ENCODE measurements around the gene ADCY6.
A peak's percentile ranks its signal among the peaks of the same experiment; 100 is the strongest.

Gene ADCY6

DNA sequence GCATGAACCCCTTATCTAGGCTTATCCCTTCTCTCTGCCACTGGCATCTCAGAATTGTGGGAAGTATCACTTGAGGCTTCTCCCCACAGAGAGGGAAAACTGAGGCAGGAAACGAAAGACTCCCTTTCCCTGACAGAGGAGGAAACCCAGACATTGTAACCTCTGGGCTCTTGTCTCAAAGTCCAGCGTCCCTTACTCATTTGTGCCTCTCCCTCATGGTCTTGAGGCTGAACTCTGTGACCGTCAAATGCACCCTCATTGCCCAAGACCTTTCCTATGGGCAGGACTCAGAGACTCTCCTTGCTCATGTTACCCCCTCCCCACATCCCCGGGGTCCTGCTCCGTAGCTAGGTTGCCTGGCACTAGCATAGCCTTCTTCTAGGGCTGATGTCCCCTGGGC lies 33.2 kb upstream of the ADCY6 start:
- no peak overlapping the region for H3K4me3 ChIP-seq (ENCODE audit: low read length)
- TF ChIP-seq, protein P1, sequence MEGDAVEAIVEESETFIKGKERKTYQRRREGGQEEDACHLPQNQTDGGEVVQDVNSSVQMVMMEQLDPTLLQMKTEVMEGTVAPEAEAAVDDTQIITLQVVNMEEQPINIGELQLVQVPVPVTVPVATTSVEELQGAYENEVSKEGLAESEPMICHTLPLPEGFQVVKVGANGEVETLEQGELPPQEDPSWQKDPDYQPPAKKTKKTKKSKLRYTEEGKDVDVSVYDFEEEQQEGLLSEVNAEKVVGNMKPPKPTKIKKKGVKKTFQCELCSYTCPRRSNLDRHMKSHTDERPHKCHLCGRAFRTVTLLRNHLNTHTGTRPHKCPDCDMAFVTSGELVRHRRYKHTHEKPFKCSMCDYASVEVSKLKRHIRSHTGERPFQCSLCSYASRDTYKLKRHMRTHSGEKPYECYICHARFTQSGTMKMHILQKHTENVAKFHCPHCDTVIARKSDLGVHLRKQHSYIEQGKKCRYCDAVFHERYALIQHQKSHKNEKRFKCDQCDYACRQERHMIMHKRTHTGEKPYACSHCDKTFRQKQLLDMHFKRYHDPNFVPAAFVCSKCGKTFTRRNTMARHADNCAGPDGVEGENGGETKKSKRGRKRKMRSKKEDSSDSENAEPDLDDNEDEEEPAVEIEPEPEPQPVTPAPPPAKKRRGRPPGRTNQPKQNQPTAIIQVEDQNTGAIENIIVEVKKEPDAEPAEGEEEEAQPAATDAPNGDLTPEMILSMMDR (conservative IDR thresholded peaks at IDR 0.05; ENCODE audit: low read depth, low read length) = no peak
- no peak for DNase-seq (ENCODE audit: low read depth)

DNA sequence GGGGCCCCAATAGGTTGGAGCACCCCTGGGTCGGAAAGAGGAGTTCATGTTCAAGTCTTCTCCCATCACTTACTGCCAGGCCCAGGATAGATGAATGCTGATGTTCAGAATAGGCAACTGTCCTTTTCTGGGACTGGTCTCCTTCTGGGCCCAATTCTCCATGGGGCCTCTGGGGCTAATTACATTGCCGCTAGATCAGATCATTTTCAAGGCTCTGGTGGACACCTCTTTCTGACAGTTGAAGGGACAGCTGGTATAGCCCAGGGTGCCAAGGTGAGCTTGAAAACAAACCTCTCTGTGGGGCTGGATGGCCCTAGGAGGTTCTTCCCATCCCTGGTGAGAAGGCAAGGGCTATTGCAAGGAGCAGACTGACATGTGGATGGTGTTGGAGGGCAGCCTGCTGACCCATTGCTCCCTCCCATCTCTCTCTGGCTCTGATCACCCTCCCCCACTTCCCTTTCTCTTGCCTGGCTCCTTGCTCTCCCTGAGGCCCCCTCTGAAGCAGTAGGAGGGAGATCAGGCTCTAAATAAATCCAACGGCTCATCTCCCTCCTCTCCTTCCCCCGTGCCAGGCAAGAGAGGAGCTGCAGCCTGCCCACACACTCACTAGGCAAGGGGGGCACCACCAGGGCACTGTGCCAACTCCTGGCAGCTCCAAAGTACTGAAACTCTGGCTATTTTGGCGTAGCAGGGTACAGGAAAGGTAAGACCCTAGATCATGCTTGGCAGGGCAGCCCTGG lies 31.3 kb upstream of the ADCY6 start:
- no peak for DNase-seq (ENCODE audit: low read depth)
- H3K4me3 ChIP-seq (ENCODE audit: low read length) = no peak overlapping the region
- TF ChIP-seq, protein P1 (conservative IDR thresholded peaks at IDR 0.05; ENCODE audit: low read depth, low read length) = no peak

DNA sequence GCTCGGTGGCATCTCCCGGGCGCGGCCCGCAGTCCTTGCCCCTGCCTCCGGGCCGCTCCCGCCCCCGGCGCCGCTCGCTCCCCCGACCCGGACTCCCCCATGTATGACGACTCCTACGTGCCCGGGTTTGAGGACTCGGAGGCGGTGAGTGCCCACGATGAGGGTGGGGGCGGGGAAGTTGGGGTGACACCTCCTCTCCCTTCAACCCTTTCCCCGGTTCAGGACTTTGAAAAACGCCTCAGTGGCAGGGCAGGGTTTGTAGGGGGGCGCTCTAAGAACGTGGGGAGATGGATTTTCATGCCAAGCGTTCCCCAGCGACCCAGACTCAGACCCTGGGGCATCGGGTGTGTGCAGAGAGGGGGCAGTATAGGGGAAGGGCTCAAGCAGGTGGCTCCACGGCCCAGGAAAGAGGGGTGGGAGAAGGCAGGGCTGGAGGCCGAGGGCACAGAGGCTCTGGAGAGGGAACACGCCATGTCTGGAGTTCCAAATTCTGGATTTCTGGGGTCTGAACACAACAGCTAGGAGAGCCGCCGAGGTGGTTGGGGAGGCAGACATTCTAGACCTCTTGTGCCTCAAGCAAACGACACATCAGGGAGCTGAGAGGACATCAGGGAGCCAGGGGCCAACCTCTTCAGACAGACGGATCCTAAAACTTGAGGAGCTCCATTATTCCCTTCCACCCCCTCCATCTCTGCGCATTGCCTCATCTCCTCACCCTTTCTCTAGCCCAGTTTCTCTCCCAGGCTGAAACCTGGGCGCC lies 30.1 kb upstream of the ADCY6 start:
- H3K4me3 ChIP-seq (ENCODE audit: low read length) = peak overlapping the region; percentile 72
- no peak for DNase-seq (ENCODE audit: low read depth)
- TF ChIP-seq, protein P1 (conservative IDR thresholded peaks at IDR 0.05; ENCODE audit: low read depth, low read length) = peak; percentile 45

DNA sequence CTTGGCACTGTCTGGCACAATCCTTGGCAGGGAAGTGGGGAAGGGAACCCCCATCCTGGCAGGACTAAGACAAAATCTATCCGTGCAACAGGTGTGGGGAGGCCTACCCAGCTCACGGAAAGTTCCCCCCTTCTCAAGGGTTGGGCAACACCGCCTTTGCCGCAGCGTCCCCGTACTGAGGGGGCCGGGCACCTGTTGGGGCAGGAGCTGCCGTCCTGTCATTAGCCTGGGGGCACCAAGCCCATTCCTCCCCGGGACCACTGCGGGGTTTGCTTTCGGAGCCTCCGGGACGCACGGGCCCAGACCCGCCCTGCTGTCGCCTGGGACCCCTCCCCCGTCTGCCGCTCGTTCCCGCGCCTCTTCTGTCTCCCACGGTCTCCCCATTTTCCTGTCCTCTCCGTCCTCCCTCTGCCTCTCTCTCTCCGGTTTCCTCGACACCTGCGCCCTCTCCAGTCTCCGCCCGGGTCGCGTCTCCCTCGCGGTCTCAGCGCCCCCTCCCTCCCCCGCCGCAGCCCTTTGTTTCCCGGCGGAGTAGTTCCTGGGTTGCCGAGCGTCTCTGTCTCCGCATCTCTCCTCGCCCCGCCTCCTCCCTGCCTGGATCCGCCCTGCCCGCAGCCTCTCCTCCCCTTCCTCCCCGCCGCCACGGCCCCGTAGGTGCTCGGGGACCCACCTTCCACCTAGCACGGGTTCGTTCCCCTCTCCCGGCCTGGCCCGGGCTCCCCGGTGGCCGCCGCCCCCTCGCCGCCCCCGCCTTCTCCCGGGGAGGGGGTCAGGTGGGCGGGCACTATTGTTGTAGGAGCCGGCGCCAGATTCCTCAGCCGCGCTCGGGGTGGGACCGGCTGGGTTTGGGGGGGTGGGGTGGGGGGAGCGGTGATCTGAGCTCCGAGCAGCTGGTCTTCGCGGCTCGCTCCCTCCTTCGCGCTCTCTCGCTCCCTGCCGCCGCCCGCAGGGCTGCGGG lies 29.3 kb upstream of the ADCY6 start, which contains the start of gene CACNB3:
Gene CACNB3, plus strand, starts transcription at position 624 of the 958 bp plus-strand sequence. CDS start 434 bp downstream, outside the sequence.
- peak within 1 kb of the TSS; percentile 72 for H3K4me3 ChIP-seq (ENCODE audit: low read length)
- TF ChIP-seq, protein P1 (conservative IDR thresholded peaks at IDR 0.05; ENCODE audit: low read depth, low read length) = no peak
- DNase-seq (ENCODE audit: low read depth) = no peak

DNA sequence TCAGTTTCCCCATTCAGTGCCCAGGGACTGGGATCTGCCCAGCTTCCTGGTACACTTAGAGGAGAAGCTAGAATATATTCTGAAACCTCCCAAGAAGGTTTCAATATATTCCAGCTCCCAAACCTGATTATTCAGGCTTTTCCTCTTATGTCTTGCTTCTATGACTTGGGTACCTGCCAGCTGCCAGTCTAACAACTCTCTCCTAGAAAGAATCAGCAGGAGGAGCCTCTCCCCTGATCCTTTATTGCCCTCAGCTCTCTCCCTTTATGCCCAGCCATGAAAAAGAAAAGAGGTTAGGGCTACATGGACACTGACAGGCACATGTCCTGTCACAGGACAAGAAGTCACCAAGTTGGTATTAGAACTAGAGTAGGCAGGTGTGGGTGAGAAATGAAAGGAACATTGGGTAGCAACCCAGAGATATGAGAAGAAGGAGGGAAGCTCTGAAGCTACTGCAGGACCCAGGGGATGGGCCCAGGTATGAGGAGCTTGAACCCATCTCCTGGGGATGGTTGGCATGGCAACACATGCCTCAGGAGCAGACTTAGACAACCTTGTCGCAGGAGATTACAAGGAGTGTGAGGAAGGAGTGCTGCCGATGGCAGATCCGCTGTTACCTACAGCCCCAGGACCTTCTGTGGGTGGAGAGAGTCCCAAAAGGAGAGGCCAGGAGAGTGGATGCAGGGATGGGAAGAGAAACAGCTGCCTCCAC lies 27.4 kb upstream of the ADCY6 start:
- no peak for DNase-seq (ENCODE audit: low read depth)
- peak overlapping the region; percentile 65 for H3K4me3 ChIP-seq (ENCODE audit: low read length)
- TF ChIP-seq, protein P1 (conservative IDR thresholded peaks at IDR 0.05; ENCODE audit: low read depth, low read length) = no peak
